GM12872 (cell line): Measurements from ENCODE around the gene MEIOB.

Experiments
- CTCF ChIP-seq: IDR thresholded peaks from 3 replicates; pipeline ENCODE4 v1.5.1; 2011; ENCODE audit warnings: low read depth, mild to moderate bottlenecking, low read length, moderate library complexity; ENCODE audit not compliant: insufficient read depth

The MEIOB gene

GRCh38 chr16:1822801-1823200 lies 49.2 kb downstream of the MEIOB start:
- no peak for TF ChIP-seq CTCF

GRCh38 chr16:1821861-1822611 lies 49.9 kb downstream of the MEIOB start:
- TF ChIP-seq CTCF = no peak

GRCh38 chr16:1820946-1821290 lies 51.0 kb downstream of the MEIOB start:
- TF ChIP-seq CTCF = no peak

- no peak for TF ChIP-seq CTCF
These were observed 51.6 kb downstream of the MEIOB start for GRCh38 chr16:1820096-1820945.

- TF ChIP-seq CTCF = no peak
These were observed 52.4 kb downstream of the MEIOB start for GRCh38 chr16:1819611-1820010.

- TF ChIP-seq CTCF = no peak
These were observed 53.0 kb downstream of the MEIOB start for GRCh38 chr16:1818873-1819525.

GRCh38 chr16:1818204-1818872 lies 53.6 kb downstream of the MEIOB start:
- TF ChIP-seq CTCF = no peak
